Cerebellar cortex (tissue), 1 donor: ENCODE results near the gene PSEN2.
A peak's percentile ranks its signal among the peaks of the same experiment; 100 is the strongest.
"Not testable (repeated sequence)": the region's sequence is repeated elsewhere in the genome, so short reads cannot be mapped to it uniquely, and the experiment has no call there.

ENCODE experiments used
- DNase-seq: peaks from one replicate; pipeline ENCODE4 v3.0.0-alpha.2; 2015; ENCODE audit warnings: low spot score

Gene PSEN2

DNA sequence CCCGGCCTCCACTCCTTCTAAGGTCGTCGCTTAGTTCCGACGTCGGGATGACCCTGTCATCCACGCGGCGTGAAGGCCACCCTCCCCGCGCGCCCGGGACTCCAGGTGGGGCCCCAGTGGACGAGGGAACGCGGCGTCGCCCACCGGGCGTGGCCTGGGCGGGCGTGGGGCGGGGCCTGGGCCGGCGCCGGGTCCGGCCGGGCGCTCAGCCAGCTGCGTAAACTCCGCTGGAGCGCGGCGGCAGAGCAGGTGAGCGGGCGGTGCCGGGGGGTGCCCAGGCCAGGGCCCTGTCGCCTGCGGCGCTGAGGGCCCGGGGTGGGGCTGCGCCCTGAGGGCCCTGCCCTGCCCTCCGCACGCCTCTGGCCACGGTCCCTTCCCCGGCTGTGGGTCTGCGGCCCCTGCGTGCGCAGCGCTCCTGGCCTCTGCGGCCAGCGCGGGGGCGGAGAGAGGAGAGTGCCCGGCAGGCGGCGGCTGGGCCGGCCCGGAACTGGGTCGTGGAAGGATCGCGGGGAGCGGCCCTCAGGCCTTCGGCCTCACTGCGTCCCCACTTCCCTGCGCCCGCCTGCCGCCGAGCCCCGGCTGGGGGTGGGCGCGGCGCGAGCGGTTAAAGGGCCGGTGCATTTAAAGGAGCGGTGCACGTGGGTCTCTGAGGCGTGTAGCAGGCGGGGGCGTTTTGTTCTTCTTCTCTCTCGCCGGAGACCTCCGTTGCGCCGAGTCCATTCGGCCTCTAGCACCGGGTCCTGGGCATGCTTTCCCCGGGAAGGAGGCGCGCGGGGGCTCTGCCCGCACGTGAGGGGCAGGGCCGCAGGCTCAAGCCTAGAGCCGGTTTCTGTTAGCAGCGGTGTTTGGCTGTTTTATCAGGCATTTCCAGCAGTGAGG is at the start of gene PSEN2:
TSS of gene PSEN2 (plus strand) at position 216 of the 879 bp plus-strand sequence. CDS start 11,292 bp downstream, outside the sequence.
- peak; percentile 64 for DNase-seq

DNA sequence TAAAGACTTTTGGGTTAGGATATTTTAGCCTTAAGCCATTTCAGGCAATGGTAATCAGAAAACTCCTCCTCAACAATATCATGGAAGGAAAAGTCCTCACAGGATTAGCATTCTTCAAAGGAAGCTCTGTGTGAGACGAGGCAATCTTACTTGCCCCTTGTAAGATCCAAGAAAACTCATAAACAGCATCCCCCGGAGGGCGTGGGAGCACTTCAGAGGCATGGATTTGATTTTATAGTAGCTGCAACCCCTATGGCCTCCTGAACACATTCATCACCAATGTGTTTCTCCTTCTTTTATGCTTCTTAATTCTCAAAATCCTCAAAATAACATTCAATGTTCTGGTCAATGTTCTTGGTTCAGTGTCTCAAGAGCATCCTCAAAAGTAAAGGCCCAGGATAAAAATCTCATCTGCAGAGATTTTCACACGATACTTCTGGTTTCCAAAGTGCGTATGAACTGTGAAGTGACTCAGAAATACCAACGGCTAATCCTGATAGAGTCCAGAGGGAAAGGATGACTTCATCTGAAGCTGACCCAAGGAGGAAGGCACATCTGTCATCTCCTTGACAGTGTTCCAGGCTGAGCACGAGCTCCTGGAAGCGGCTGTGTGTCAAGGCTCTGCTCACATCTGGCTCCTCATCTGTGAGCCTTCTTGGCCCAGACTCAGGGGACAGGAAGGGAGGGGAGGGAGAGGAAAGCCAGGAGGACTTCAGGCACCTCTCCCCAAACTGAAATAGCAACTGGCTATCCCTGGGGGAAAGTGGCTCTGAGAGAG is 49.3 kb upstream of the PSEN2 start:
- no peak for DNase-seq

DNA sequence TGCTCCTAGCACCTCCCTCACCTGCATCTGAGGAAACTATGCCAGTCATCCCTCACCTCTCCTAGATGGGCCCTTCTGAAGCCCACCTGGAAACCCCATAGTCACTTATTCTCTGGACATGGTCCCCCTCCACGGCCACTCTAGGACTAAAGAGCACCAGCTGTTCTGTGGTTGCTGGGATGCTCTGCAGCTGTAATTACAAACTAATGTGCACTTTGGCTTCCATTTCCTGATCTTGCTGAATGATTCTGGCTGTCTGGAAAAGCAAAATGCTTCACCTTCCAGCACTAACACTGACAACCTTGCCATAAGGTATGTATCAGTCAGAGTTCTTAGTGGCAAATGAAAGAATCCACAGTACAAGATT is 48.7 kb upstream of the PSEN2 start:
- DNase-seq: no peak

DNA sequence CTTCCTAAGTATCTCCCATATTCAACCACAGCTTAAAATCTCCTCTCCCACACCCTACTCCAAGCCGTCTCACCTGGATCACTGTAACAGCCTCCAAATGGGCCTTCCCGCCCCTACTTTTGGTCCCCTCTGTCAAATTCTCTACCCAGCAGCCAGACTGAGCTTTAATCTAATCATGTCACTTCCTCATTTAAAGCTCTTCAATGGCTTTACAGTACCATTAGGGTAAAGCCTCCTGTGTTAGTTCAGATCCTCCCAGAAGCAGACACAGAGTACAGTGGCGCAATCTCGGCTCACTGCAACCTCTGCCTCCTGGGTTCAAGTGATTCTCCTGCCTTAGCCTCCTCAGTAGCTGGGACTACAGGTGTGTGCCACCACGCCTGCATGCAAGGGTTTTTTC is 46.8 kb upstream of the PSEN2 start:
- DNase-seq: no peak

DNA sequence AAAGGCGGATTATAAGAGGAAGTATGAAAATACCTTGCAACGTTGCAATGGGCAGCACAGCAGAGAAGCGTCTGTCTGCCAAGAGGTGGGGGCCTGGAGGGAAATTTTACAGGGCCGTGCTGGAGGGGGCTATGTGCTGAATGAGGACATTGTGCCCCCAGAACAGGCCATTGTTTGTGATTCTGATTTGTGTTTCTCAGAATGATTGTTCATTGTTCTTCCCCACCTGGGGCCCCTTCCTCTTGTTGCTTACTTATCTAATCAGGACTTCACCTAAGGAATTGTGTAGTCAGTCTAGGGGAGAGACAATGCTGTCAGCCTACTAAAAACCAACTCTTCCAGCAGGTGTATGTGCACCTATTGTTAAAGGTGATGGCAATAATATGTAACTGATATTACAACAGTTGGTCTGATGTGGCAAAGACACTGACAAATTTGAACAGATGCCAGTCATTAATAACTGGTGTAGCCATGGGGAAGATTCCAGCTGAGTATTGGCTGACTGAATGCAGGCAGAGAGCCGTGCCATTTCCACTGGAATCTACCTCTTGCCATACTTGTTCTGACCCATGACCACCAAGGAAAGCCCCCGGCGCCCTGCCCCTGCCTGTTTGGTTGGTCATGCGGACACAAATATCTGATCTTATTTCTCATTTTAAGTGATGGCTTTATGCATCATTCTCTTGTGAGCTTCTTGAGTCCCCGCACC is 45.2 kb upstream of the PSEN2 start:
- DNase-seq: no peak

DNA sequence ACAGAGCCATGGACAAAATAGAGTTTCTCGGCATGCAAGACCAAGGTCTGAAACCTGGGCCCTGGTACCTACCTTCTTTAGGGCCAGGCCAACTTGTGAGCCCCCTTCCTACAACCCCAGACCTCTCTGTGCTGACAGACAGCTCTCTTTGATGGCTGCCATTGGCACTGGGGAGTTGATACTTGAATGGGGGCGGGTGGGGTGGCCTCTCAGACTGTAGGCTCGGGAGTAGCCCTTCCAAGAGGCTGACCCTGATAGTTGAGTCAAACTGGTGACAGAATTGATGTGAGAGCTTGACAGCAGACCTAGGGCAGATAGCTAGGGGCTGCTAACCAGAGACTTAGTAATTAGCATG is 44.7 kb upstream of the PSEN2 start:
- DNase-seq: no peak

DNA sequence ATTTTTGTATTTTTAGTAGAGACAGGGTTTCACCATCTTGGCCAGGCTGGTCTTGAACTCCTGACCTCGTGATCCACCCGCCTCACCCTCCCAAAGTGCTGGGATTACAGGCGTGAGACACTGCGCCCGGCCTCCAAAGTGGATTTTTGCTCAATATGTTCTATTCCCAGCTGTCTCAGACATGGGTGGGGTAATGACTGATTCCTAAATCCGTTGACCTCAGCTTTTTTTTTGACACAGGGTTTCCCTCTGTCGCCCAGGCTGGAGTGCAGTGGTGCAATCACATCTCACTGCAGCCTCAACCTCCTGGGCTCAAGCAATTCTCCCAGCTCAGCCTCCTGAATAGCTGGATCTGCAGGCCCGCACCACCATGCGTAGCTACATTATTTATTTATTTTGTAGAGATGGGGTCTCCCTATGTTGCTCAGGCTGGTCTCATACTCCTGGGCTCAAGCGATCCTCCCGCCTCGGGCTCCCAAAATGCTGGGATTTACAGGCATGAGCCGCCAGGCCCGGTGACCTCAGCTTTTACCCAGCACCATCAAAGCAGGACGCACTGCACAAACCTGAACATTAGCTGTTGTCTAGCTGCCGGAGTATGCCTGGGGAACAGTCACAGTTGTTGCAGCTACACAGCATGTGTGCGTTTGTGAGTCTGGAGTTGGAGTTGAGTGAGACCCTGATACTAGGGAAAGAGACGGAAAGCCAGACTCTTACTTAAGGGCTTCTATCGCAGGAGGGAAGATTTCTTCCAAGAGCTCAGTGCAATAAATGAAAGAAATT is 43.7 kb upstream of the PSEN2 start:
- no peak for DNase-seq

DNA sequence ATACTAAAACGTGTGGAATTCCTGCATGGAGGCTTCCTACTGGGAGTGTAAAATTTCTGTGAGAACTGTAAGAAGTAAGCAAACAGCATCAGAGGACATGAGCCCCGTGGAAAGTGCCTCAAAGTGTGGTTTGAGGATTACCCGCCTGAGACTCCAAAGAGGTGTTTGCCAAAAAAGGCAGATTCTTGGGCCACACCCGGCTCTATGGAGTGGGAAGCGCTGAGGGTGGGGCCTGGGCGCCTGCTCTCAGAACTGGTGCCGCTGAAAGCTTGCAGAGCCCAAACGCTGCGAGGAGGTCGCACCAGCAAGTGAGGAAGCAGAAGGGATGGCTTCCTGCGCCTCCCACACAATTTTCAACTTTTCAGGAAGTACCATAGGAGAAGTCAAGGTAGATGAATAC is 43.0 kb upstream of the PSEN2 start:
- DNase-seq: no peak

DNA sequence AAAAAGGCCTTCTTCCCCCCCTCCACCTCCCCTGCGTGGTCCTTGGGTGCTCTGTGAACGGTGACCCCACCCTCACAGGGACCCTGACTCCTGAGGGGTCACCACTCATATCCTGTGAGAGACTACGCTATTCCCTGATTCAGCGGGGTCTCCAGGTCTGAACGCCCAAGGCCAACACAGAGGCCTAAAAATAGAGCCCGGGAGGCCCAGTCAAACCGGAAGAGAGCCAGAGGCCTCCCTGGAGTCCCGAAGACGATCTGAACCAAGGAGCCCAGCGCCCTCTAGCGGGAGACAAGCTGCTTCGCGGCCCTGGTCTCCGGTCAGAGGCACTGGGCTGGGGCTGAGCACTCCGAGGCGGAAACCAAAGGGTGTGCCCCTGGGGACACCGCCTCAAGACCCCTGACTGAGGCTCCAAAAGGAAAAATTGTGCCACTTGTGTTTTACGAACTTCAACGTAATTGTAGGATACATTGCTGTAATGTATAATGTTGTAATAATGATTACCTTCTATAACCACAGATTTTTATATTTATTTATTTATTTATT is 42.4 kb upstream of the PSEN2 start:
- peak; percentile 93 for DNase-seq

DNA sequence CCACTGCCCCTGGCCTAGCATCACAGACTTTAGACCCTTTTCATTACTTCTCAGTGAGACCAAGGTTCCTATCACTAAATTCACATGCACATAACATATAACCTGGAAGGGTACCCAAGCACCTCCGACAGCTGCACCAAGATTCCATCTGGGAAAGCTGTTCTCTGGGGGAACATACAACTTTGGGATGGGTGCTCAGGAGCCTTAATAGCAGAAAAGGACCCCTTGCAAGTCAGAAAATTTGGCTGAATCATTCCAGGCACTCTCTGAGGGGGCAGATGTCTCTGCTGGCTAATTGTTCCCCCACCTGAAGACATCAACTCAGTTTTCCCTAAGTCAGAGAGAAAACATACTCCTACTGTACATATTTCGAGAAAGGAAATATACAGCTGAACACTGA is 41.3 kb upstream of the PSEN2 start:
- DNase-seq: no peak

DNA sequence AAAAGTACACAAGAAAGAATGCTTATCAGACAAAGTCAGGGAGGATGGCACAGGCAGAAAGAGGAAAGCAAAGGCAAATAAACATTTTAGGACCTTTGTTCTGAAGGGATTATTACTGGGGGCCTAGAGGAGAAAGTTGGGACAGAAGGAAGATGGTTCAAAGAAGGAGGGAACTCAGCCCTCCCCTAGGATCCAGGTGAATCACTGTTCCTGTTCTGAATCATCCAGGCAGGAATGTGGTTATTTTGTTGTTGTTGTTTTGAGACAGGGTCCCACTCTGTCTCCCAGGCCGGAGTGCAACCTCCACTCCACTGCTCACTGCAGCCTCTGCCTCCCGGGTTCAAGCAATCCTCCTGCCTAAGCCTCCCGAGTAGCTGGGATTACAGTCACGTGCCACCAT is 38.5 kb upstream of the PSEN2 start:
- DNase-seq: no peak

DNA sequence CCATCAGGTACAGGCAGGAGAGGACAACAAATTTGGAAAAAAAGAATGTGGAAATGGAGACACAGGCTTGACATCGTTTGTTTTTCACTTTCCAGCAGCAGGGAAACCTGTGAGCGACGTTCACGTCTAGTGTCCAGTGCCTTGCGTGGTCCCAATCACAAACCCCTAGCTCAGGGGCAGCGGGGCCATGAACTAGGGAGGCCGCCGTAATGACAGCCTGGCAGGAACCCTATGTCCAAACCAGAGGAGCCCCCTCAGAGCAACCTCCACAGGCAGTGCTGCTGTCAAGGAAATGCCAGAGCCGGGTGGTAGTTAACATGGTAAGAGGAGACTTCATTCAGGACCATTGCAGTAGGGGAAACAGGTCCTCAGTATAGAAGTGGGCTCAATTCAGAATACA is 37.8 kb upstream of the PSEN2 start:
- no peak for DNase-seq

DNA sequence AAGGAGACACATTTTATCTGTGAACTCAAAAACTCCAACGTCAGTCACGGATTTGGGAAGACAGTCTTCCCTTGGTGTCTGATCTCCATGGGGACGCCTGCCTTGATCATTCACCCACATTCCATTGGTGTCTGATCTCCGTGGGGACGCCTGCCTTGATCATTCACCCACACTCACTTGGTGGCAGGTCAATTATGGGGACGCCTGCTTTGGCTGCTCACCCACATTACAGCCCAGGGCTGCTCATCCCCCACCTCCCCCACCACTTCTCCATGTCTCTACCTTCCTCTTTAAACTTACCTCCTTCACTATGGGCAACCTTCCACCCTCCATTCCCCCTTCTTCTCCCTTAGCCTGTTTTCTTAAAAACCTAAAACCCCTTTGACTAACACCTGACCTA is 36.2 kb upstream of the PSEN2 start:
- DNase-seq: not testable (repeated sequence)

DNA sequence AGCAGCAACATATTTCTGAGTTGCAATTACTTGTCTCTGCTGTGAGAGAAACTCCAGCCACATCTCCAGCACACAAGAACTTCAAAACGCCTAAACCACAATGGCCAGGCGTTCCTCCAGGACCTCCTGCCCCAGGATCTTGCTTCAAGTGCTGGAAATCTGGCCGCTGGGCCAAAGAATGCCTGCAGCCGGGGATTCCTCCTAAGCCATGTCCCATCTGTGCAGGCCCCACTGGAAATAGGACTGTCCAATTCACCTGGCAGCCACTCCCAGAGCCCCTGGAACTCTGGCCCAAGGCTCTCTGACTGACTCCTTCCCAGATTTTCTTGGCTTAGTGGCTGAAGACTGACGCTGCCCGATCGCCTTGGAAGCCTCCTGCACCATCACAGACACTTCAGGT is 35.0 kb upstream of the PSEN2 start:
- DNase-seq: not testable (repeated sequence)

DNA sequence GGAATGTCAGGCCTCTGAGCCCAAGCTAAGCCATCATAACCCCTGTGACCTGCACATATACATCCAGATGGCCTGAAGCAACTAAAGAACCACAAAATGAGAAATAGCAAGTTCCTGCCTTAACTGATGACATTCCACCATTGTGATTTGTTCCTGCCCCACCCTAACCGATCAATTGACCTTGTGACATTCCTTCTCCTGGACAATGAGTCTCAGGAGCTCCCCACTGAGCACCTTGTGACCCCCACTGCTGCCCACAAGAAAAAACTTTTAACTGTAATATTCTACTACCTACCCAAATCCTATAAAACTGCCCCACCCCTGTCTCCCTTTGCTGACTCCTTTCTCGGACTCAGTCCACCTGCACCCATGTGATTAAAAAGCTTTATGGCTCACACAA is 32.5 kb upstream of the PSEN2 start:
- not testable (repeated sequence) for DNase-seq

DNA sequence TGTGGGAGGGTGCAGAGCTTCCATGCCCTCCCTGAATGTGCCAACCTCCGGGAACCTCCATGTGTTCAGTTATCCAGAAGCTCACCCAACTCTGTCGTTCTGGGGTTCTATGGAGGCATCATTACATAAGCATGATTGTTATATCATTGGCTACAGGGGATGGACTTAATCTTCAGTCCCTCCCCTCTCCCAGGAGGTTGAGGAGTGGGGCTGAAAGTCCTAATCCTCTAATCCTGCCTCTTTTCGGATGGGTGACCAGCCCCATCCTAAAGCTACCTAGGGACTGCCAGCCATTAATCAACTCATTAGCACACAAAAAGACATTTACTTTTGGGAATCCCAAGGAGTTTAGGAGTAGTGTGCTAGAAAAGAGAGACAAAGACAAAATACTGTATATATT is 32.0 kb upstream of the PSEN2 start:
- DNase-seq: no peak

DNA sequence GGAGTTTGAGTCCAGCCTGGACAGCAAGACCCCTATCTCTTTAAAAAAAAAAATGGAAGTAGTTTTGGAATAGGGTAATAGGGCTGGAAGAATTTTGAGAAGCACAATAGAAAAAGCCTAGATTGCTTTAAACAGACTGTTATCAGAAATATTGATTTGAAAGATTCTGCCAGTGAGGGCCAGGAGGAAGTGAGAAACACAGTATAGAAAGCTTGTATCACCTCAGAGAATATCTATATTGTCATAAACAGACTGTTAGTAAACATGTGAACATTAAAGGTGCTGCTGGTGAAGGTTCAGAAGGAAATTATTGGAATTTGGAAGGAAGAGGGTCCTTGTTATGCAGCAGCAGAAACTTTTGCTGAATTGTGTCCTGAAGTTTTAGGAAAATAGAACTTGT is 24.8 kb upstream of the PSEN2 start:
- DNase-seq: no peak

DNA sequence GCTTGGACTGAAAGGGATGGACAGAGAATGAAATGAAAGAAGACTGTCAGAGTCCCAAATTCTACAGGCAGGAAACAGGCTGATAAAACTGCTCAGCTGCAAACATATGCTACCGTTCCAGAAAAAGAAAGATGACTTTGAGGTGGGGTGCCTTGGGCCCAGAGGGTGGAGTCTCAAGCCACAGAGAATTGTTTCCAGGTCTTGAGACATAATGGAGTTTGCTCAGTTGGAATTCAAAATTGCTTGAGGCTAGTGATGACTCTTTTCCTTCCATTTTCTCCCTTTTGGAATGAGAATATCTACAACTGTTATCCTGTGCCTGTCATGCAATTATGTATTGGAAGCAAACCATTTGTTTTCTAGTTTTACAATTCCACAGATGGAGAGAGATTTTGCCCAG is 23.6 kb upstream of the PSEN2 start:
- no peak for DNase-seq

DNA sequence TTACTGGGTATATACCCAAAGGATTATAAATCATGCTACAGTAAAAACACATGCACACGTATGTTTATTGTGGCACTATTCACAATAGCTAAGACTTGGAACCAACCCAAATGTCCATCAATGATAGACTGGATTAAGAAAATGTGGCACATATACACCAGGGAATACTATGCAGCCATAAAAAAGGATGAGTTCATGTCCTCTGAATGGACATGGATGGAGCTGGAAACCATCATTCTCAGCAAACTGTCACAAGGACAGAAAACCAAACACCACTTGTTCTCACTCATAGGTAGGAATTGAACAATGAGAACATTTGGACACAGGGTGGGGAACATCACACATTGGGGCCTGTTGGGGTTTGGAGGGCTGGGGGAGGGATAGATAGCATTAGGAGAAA is 15.9 kb upstream of the PSEN2 start:
- DNase-seq: not testable (repeated sequence)

DNA sequence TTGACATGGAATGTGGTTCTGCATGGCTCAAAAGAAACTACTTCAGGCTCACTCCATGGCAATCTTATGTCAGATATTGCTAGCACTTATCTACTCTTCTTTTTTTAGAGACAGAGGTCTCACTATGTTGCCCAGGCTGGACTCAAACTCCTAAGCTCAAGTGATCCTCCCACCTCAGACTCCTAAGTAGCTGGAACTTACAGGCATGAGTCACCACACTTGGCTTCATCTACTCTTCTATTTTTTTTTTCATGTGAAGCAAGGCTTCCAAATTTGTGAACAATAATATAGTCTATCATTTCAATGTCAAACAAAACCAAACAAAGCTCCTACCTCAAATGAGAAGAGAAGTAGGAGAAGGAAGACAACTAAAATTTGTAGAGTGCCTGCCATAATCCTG is 7.5 kb upstream of the PSEN2 start:
- no peak for DNase-seq

DNA sequence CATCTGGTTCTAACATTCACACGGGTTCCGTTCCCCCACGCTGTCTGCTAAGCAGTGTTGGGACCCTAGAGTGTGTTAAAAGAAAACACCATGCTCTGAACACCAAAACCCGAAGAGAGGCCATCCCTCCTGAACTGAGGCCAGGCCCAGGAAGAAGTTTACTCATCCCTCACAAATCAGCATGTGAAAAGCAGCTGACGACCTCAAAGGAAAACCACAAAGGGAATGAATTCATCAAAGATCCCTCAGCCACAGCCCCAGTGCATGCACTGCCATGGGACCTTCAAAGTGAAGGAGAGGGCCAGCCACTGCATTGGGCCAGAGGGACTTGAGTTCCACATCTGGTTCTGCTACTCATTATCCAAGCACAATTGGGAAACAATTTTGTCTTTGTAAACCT is 7.0 kb upstream of the PSEN2 start:
- no peak for DNase-seq

DNA sequence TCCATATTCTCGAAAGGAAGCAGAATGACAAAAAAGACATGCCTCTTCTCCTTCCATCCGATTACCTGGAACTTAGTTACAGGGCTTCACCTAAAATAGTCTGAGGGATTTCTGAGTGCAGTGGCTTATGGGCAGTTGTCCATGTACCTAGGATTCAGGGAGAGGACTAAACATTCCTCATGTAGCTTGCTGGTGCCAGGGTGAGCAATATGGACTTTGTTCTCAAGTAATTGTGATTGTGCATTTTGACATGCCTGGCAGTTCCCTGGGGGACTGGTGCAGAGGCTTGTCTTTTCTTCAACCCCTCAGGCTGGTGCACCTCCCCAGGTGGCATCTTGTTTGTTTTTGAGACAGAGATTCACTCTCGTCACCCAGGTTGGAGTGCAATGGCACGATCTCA is 6.1 kb upstream of the PSEN2 start:
- DNase-seq: no peak
